Measurements from ENCODE around the gene BCO2.
"Not testable (repeated sequence)": the region's sequence is repeated elsewhere in the genome, so short reads cannot be mapped to it uniquely, and the experiment has no call there.

Gene BCO2

GRCh38 chr11:112174789-112175598, at the start of gene BCO2:
TSS of gene BCO2 (plus strand) at chr11:112175512. CDS start at chr11:112175602, 90 bp downstream.
- DNase-seq = peak; percentile 82

- no peak for DNase-seq
Observed at GRCh38 chr11:112127056-112127455, 48.3 kb upstream of the BCO2 start.

GRCh38 chr11:112128483-112129121, 46.7 kb upstream of the BCO2 start:
- no peak for DNase-seq

GRCh38 chr11:112129656-112130055, 45.7 kb upstream of the BCO2 start:
- no peak for DNase-seq

GRCh38 chr11:112132737-112133136, 42.6 kb upstream of the BCO2 start:
- DNase-seq = no peak

- DNase-seq = no peak
Observed at GRCh38 chr11:112134473-112134872, 40.8 kb upstream of the BCO2 start.

GRCh38 chr11:112143597-112143996, 31.7 kb upstream of the BCO2 start:
- DNase-seq = no peak

GRCh38 chr11:112150517-112150916, 24.8 kb upstream of the BCO2 start:
- no peak for DNase-seq

GRCh38 chr11:112156153-112156955, 19.0 kb upstream of the BCO2 start:
- DNase-seq = no peak

- DNase-seq = no peak
Observed at GRCh38 chr11:112156956-112157766, 18.2 kb upstream of the BCO2 start.

- no peak for DNase-seq
Observed at GRCh38 chr11:112159098-112160065, 15.9 kb upstream of the BCO2 start.

- no peak for DNase-seq
Observed at GRCh38 chr11:112160091-112160848, 15.0 kb upstream of the BCO2 start.

- DNase-seq = no peak
Observed at GRCh38 chr11:112161012-112161411, 14.3 kb upstream of the BCO2 start.

- not testable (repeated sequence) for DNase-seq
Observed at GRCh38 chr11:112162200-112162599, 13.1 kb upstream of the BCO2 start.

- no peak for DNase-seq
Observed at GRCh38 chr11:112162761-112163546, 12.4 kb upstream of the BCO2 start.

- no peak for DNase-seq
Observed at GRCh38 chr11:112163875-112164685, 11.2 kb upstream of the BCO2 start, which contains the start of gene IL18. TSS of gene IL18 (minus strand) at chr11:112164094. CDS start at chr11:112155053, 9,041 bp downstream.

- DNase-seq = no peak
Observed at GRCh38 chr11:112165049-112165448, 10.3 kb upstream of the BCO2 start.

GRCh38 chr11:112166562-112166961, 8.8 kb upstream of the BCO2 start:
- DNase-seq = no peak

- DNase-seq = no peak
Observed at GRCh38 chr11:112167145-112167544, 8.2 kb upstream of the BCO2 start, which contains the start of gene TEX12. TSS of gene TEX12 (plus strand) at chr11:112167372. CDS start at chr11:112169269, 1,897 bp downstream.

Data from NCI-H82 (cell line).